Neuronal stem cell (in vitro differentiated cells): ENCODE results near the gene TM9SF3.

Source experiments
- DNase-seq: peaks from one replicate; pipeline ENCODE4 v3.0.0-alpha.2; 2013; ENCODE audit warnings: low spot score
- H2AFZ ChIP-seq: one replicate; pipeline ENCODE4 v1.6.1; 2013; ENCODE audit warnings: mild to moderate bottlenecking, low read length, inconsistent platforms
- H2AK5ac ChIP-seq: 2 replicates; pipeline ENCODE4 v1.6.1; 2013; ENCODE audit warnings: low read depth, mild to moderate bottlenecking, inconsistent platforms, low read length, moderate library complexity, mixed read lengths
- H2BK120ac ChIP-seq: 2 replicates; pipeline ENCODE4 v1.6.1; 2013; ENCODE audit warnings: low read depth, mild to moderate bottlenecking, inconsistent platforms, low read length, moderate library complexity, mixed read lengths
- H2BK12ac ChIP-seq: one replicate; pipeline ENCODE4 v1.6.1; 2013; ENCODE audit warnings: low read length, inconsistent platforms
- H2BK15ac ChIP-seq: 2 replicates; pipeline ENCODE4 v1.6.1; 2013; ENCODE audit warnings: mild to moderate bottlenecking, low read length, inconsistent platforms, mixed read lengths
- H2BK5ac ChIP-seq: one replicate; pipeline ENCODE4 v1.6.1; 2013; ENCODE audit warnings: inconsistent platforms, mild to moderate bottlenecking, low read length, moderate library complexity
- H3K14ac ChIP-seq: one replicate; pipeline ENCODE4 v1.6.1; 2013; ENCODE audit warnings: low read length, inconsistent platforms
- H3K18ac ChIP-seq: 2 replicates; pipeline ENCODE4 v1.6.1; 2013; ENCODE audit warnings: low read length, inconsistent platforms
- H3K23ac ChIP-seq: 2 replicates; pipeline ENCODE4 v1.6.1; 2013; ENCODE audit warnings: low read depth, mild to moderate bottlenecking, mixed read lengths, low read length, inconsistent platforms; ENCODE audit not compliant: poor library complexity
- H3K27ac ChIP-seq: replicated peaks from 3 replicates; pipeline ENCODE4 v1.5.1; 2013; ENCODE audit warnings: low read length, inconsistent platforms
- H3K27me3 ChIP-seq, 3 experiments: 2 replicates each; pipeline ENCODE4 v1.6.1; 2013; ENCODE audit warnings: low read length in 3 of 3, mild to moderate bottlenecking in 2 of 3, inconsistent platforms in 1 of 3, low read depth in 1 of 3, mixed read lengths in 1 of 3, moderate library complexity in 1 of 3; ENCODE audit not compliant: control insufficient read depth in 3 of 3, insufficient read depth in 3 of 3
- H3K36me3 ChIP-seq, 2 donors: replicated peaks in 1 of 2; 2 replicates each; pipeline ENCODE4 v1.6.1; 2013; ENCODE audit warnings: low read length in 2 of 2; ENCODE audit not compliant: control insufficient read depth in 2 of 2, insufficient read depth in 2 of 2
- H3K4ac ChIP-seq: 2 replicates; pipeline ENCODE4 v1.6.1; 2013; ENCODE audit warnings: inconsistent platforms, mild to moderate bottlenecking, low read length, moderate library complexity
- H3K4me1 ChIP-seq, 2 donors: 1 replicate in 1 of 2; 2 replicates in 1 of 2; pipeline ENCODE4 v1.6.1; 2013; ENCODE audit warnings: low read length in 2 of 2, low read depth in 1 of 2; ENCODE audit not compliant: control insufficient read depth in 2 of 2, insufficient read depth in 1 of 2
- H3K4me2 ChIP-seq: one replicate; pipeline ENCODE4 v1.6.1; 2013; ENCODE audit warnings: mild to moderate bottlenecking, low read length, inconsistent platforms; ENCODE audit not compliant: insufficient read depth, poor library complexity, severe bottlenecking
- H3K4me3 ChIP-seq, 2 donors: 2 replicates each; pipeline ENCODE4 v1.5.1; 2013; ENCODE audit warnings: low read length in 2 of 2, mild to moderate bottlenecking in 2 of 2, inconsistent platforms in 1 of 2, moderate library complexity in 1 of 2
- H3K79me1 ChIP-seq: one replicate; pipeline ENCODE4 v1.6.1; 2013; ENCODE audit warnings: low read depth, mild to moderate bottlenecking, inconsistent platforms, low read length, moderate library complexity
- H3K9ac ChIP-seq: one replicate; pipeline ENCODE4 v1.6.1; 2013; ENCODE audit warnings: mild to moderate bottlenecking, low read depth, low read length, inconsistent platforms; ENCODE audit not compliant: poor library complexity
- H3K9me3 ChIP-seq, 2 donors: replicated peaks in 1 of 2; 2 replicates each; pipeline versions ENCODE3 to v1.6.1; 2013; ENCODE audit warnings: low read length in 2 of 2, mild to moderate bottlenecking in 2 of 2, inconsistent platforms in 1 of 2, low read depth in 1 of 2, mixed read lengths in 1 of 2, moderate library complexity in 1 of 2; ENCODE audit not compliant: control insufficient read depth in 2 of 2, insufficient read depth in 1 of 2
- H4K8ac ChIP-seq: one replicate; pipeline ENCODE4 v1.6.1; 2013; ENCODE audit warnings: low read depth, mild to moderate bottlenecking, inconsistent platforms, low read length, moderate library complexity
- H4K91ac ChIP-seq: one replicate; pipeline ENCODE4 v1.6.1; 2013; ENCODE audit warnings: low read length, low read depth, mild to moderate bottlenecking, inconsistent platforms; ENCODE audit not compliant: poor library complexity
- WGBS, 2 donors: extraction: QIAGEN DNeasy Blood & Tissue Kit; methylation state at CpG; one replicate each; pipeline ENCODE4 v1.1.7; 2013; ENCODE audit warnings: missing lambda C conversion rate in 2 of 2, mixed read lengths in 1 of 2; ENCODE audit not compliant: insufficient read length in 2 of 2, insufficient replicate concordance in 1 of 2; ENCODE audit errors: extremely low coverage in 2 of 2; 5-methylcytosine and 5-hydroxymethylcytosine counted together

TM9SF3 gene

DNA sequence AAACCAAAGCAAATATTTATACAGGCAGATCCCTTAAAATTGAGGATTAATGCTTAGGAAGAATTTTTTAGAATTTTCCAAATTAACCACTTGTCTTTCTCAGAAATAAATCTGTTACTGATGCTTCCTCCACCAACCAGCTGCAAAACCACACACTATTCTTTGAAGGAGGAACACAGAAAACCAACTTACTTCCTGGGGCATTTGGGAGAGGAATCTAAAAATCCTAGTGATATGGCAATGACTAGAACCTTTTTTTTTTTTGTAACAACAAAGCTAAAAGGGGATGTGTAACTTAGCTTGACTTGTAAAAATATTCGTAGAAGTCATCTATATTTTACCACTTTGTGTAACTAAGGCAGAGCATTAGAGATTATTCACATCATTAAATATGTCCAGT, 5.1 kb upstream of the TM9SF3 start:
- Histone ChIP-seq H3K23ac (no peak overlapping the region), H3K9ac (no peak overlapping the region), H3K27me3 (no peaks in the 10 kb centered on the region), H3K14ac (no peak overlapping the region), H2BK12ac (no peak overlapping the region), H4K8ac (no peak overlapping the region), H2AFZ (no peak overlapping the region), H3K18ac (no peak overlapping the region), H3K9me3 (no peaks in the 10 kb centered on the region), H3K4me3 (no peak overlapping the region), H2BK15ac (no peak overlapping the region), H3K4me1 (peaks cover 1 to 6% of the 10 kb centered on the region in 2 donors), H3K36me3 (no peaks in the 10 kb centered on the region), H4K91ac (no peak overlapping the region), H3K4me2 (no peak overlapping the region), H2AK5ac (no peak overlapping the region), H3K79me1 (peaks cover 2% of the 10 kb centered on the region), H3K4ac (no peak overlapping the region), H2BK5ac (no peak overlapping the region), H3K27ac (no peak overlapping the region), H2BK120ac (no peak overlapping the region)
- DNase-seq = no peak
- WGBS, 2 donors = no CpG with 5 or more reads among the region's 1 CpG

DNA sequence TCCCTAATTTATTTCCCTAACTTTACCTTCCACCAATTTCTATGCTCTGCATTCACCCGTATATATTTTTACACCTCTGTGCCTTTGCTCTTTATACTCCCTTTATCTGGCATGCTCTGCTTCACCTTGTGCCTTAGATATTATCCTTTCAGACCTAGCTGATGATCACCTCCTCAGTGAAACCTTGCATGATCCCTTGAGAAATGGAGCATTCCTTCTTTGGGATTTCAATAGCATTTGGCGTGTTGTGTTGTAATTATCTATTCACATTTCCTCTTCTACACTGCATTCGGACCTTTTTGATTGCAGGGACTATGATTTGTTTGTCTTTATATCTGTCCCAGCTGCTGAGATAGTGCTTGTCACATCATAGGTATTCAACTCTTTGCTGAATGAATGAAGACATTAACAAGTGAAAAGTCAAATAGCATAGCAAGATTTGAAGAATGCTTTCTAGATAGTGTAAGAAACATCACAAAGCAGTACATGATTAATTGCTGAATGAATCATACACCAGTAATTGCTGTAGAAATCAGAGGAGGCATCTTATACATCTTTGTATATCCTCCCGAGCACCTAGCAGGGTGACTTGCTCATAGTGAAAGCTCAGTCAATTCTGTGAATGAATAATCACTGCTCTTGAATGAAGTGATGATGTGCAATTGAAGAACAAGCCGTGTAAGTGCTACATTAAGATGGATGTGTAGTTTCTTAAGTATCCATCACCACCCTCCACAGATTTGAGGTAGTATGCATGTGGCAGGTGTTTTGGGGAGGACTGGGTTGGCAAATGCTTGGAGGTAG, 2.0 kb upstream of the TM9SF3 start:
- WGBS, 2 donors = 100% methylated on average over 1 of the region's 5 CpGs
- DNase-seq = no peak
- H3K9me3 ChIP-seq = no peaks in the 10 kb centered on the region
- no peak overlapping the region for H4K91ac ChIP-seq
- no peak overlapping the region for H4K8ac ChIP-seq
- H3K27ac ChIP-seq = no peak overlapping the region
- no peak overlapping the region for H2AK5ac ChIP-seq
- no peak overlapping the region for H3K18ac ChIP-seq
- H2BK5ac ChIP-seq = no peak overlapping the region
- peaks cover 8% of the 10 kb centered on the region for H3K79me1 ChIP-seq
- H3K4ac ChIP-seq = no peak overlapping the region
- no peak overlapping the region for H3K23ac ChIP-seq
- peaks cover 4 to 15% of the 10 kb centered on the region in 2 donors for H3K4me1 ChIP-seq
- no peak overlapping the region for H2BK12ac ChIP-seq
- no peak overlapping the region for H3K14ac ChIP-seq
- no peak overlapping the region for H3K9ac ChIP-seq
- H3K4me3 ChIP-seq = no peak overlapping the region
- H3K4me2 ChIP-seq = no peak overlapping the region
- H2BK15ac ChIP-seq = no peak overlapping the region
- H2AFZ ChIP-seq = no peak overlapping the region
- H3K36me3 ChIP-seq = peaks cover 0 to 5% of the 10 kb centered on the region in 2 donors
- no peaks in the 10 kb centered on the region for H3K27me3 ChIP-seq
- H2BK120ac ChIP-seq = no peak overlapping the region

DNA sequence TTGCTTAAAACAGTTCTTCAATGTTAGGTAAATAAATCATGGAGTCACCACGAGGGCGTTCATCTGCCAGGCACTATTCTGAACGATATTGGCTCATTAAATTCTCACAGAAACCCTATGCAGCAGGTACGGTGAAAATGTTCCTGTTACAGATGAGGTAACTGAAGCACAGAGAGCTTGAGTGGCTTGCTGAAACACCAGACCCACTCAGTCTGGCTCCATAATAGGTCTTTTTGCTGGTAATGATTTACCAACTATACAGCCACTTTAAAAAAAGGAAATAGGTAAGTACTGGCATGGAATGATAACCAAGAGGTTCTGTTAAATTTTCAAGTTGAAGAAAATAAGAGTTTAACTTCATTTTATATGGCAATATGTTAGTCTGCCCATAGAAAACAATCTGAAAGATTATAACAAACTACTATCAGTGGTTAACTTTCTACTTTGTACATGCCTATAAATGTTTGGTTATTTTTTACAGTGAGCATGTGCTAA, 1.3 kb upstream of the TM9SF3 start:
- no peak for DNase-seq
- no peak overlapping the region for H2AK5ac ChIP-seq
- H3K27me3 ChIP-seq = no peaks in the 10 kb centered on the region
- no peak overlapping the region for H2BK5ac ChIP-seq
- H3K4me1 ChIP-seq = peaks cover 4 to 15% of the 10 kb centered on the region in 2 donors
- H2BK120ac ChIP-seq = no peak overlapping the region
- no peak overlapping the region for H2BK15ac ChIP-seq
- H3K36me3 ChIP-seq = peaks cover 0 to 5% of the 10 kb centered on the region in 2 donors
- no peak overlapping the region for H4K8ac ChIP-seq
- no peak overlapping the region for H4K91ac ChIP-seq
- no peak overlapping the region for H3K9ac ChIP-seq
- H3K79me1 ChIP-seq = peaks cover 8% of the 10 kb centered on the region
- no peak overlapping the region for H3K18ac ChIP-seq
- H2AFZ ChIP-seq = peak overlapping the region; percentile 96
- no peak overlapping the region for H3K4me2 ChIP-seq
- H2BK12ac ChIP-seq = no peak overlapping the region
- H3K4me3 ChIP-seq = peak overlapping the region in 1 of 2 donors; percentile 74
- H3K27ac ChIP-seq = no peak overlapping the region
- no peak overlapping the region for H3K14ac ChIP-seq
- WGBS, 2 donors = no CpG with 5 or more reads among the region's 4 CpGs
- H3K23ac ChIP-seq = no peak overlapping the region
- H3K4ac ChIP-seq = no peak overlapping the region
- H3K9me3 ChIP-seq = no peaks in the 10 kb centered on the region

DNA sequence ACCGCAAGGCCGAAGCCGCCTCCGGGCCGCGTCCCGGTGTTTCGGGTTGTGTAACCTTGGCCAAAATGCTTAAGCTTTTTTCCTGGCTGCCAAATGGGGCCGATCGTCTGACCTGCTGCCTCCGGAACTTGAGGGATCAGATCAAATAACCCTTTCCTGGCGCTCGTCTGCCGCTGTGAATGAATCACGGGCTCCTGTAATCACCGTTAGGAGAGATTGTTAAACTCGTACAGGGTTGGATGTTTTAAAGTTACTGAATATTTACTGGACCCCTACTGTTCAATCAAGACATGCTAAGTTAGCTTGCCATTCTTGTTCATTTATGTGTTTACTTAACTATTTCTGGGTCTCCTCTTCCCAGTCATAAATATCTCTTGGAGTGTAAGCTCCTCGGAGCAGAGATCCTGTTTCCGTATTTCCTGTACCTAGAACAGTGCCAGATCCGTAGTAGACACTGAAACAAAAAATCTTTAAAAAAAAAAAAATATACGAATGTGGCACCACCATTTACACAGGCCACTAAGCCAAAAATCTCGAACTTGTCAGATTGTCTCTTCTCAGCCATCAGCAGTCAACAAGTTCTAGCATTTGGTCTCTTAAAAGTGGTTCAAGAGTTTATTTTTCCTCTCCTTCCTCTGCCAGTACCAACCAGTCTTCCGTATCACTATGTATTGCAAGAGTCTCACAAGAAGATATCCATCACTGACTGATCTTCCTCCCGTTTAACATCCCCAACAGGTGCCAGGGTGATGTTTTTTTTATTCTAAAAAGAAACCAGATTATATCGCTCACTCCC, 650 bp upstream of the TM9SF3 start:
- Histone ChIP-seq H2AK5ac (no peak overlapping the region), H2BK120ac (no peak overlapping the region), H3K9me3 (no peaks in the 10 kb centered on the region), H3K27ac (peak overlapping the region; percentile 90), H3K4me3 (peak overlapping the region; percentile 74 to 97), H2AFZ (peak overlapping the region; percentile 96), H2BK12ac (no peak overlapping the region), H4K91ac (no peak overlapping the region), H3K18ac (peak overlapping the region; percentile 99), H3K9ac (peak overlapping the region; percentile 90), H3K27me3 (no peaks in the 10 kb centered on the region), H3K36me3 (peaks cover 0 to 5% of the 10 kb centered on the region in 2 donors), H3K4me2 (peak overlapping the region; percentile 69), H3K4ac (no peak overlapping the region), H2BK15ac (no peak overlapping the region), H2BK5ac (peak overlapping the region; percentile 87), H3K4me1 (peaks cover 4 to 15% of the 10 kb centered on the region in 2 donors), H4K8ac (peak overlapping the region; percentile 65), H3K14ac (no peak overlapping the region), H3K79me1 (peaks cover 8% of the 10 kb centered on the region), H3K23ac (peak overlapping the region; percentile 96)
- no CpG with 5 or more reads among the region's 25 CpGs for WGBS, 2 donors
- no peak for DNase-seq
